GM21786 (cell line): ENCODE data around the gene GDPD4.

Source experiments
- ATAC-seq: cut with Tn5 transposase; IDR thresholded peaks from one replicate; pipeline ENCODE4 v1.9.1; 2021; ENCODE audit not compliant: unreplicated experiment

GDPD4 gene

GRCh38 chr11:77176996-77177395 lies 124.5 kb downstream of the GDPD4 start:
- no peak for ATAC-seq

- ATAC-seq, result no peak
Measured at GRCh38 chr11:77175869-77176539, 125.5 kb downstream of the GDPD4 start.

- ATAC-seq, result no peak
Measured at GRCh38 chr11:77175021-77175842, 126.3 kb downstream of the GDPD4 start.

- ATAC-seq, result no peak
Measured at GRCh38 chr11:77174559-77174958, 126.9 kb downstream of the GDPD4 start.

GRCh38 chr11:77173494-77173893 lies 128.0 kb downstream of the GDPD4 start:
- no peak for ATAC-seq

GRCh38 chr11:77172666-77172982 lies 128.9 kb downstream of the GDPD4 start:
- no peak for ATAC-seq

- ATAC-seq, result no peak
Measured at GRCh38 chr11:77171885-77172665, 129.4 kb downstream of the GDPD4 start.

- ATAC-seq, result no peak
Measured at GRCh38 chr11:77171254-77171653, 130.2 kb downstream of the GDPD4 start.

GRCh38 chr11:77170107-77170506 lies 131.4 kb downstream of the GDPD4 start:
- no peak for ATAC-seq

- ATAC-seq, result no peak
Measured at GRCh38 chr11:77167791-77168190, 133.7 kb downstream of the GDPD4 start.

- no peak for ATAC-seq
Measured at GRCh38 chr11:77167111-77167626, 134.3 kb downstream of the GDPD4 start.
